Forelimb muscle (tissue), 1 donor: ENCODE results near the gene AFG1L. TPM values are rescaled to one million over a fixed set of nuclear protein-coding genes. Genes with fewer than 3 reads are reported as not detected.
"Not testable (repeated sequence)": the region's sequence is repeated elsewhere in the genome, so short reads cannot be mapped to it uniquely, and the experiment has no call there.

ENCODE experiments used
- DNase-seq: peaks from one replicate; pipeline ENCODE4 v3.0.0-alpha.2; 2013; ENCODE audit warnings: low read depth
- polyA plus RNA-seq: library from polyadenylated mRNA; unstranded; fragments of 120-200 nt; gene quantifications from one replicate; pipeline ENCODE4 v1.2.1, GENCODE V29; 2013; ENCODE audit not compliant: insufficient read length

Gene AFG1L
- polyA plus RNA-seq, 1 donor = 6.4 TPM

DNA sequence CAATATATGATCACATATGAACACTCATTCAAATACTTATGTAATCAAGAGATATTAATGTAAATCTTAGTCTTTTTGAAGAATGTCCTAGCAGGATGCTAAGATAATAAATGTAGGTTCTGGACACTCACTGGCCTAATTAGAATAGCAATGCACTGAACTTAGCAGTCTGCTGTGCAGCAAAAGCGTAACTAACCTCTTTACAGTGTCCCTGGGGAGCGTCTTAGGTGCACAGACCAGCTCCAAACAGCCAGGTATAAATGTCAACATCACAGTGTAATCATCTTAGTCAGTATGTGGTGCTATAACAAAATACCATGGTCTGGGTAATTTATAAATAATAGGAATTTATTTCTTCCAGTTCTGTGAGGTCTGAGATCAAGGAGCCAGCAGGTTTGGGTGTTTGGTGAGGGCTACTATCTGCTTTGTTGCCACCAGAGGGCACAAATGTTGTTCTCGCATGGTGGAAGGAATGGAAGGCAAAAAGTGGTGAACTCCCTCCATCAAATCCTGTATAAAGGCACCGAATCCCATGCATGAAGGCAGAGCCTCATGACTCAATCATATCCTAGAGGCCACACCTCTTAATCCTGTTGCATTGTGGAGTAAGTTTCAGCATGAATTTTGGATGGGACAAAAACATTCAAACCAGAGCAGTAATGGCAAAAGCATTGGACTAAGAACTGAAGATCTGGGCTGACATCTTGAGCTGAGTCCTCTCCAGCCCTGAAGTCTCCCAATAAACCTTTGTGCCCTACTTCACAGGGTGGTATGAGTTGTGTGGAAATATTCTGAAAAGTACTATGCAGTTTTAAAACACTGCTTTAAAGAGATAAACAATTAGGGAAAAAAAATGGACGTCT is 224.1 kb downstream of the AFG1L start:
- DNase-seq = no peak

- DNase-seq = no peak
Observed at GRCh38 chr6:108521616-108522107, 226.8 kb downstream of the AFG1L start.

DNA sequence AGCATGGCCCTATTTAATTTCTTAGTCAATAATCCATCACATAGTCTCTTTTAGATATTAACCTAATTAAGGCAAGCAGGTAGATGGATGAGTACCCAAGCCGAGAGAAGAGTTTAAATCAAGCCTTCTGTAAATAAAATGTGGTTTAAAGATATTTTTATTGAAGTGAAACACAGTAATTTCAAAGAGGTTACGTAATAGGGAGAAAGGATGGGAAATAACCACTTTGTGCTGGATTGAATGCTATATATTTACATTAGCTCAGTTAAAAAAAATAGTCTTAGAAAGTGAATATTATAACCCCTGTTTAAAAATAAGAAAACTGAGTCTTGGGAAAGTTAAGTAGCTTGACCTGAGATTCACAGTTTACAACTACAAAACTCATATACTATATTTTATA is 228.8 kb downstream of the AFG1L start:
- no peak for DNase-seq

GRCh38 chr6:108524528-108525248 is 229.8 kb downstream of the AFG1L start:
- DNase-seq = no peak

DNA sequence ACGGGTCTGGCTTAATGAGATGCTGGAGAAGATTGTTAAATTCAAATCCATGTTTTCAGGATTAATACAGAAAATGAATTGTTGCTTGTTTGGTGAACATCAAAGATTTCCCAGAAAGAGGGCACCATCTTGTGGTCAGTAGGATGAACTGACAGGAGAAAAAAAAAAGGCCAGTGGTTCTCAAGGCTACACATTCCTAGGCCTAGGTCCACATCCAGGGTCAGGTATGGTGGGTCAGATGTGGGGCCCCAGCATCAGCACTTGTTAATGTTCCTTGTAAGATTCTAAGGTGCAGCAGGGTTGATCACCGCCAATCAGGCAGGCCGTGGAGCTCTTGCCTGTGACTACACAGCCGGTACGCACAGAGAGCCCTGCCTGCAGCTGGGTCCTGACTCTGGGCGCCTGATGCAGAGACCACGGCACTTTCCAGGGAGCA is 231.9 kb downstream of the AFG1L start:
- no peak for DNase-seq

- DNase-seq = no peak
Observed at GRCh38 chr6:108528878-108529277, 234.0 kb downstream of the AFG1L start.

GRCh38 chr6:108531332-108531731 is 236.5 kb downstream of the AFG1L start:
- DNase-seq = no peak

DNA sequence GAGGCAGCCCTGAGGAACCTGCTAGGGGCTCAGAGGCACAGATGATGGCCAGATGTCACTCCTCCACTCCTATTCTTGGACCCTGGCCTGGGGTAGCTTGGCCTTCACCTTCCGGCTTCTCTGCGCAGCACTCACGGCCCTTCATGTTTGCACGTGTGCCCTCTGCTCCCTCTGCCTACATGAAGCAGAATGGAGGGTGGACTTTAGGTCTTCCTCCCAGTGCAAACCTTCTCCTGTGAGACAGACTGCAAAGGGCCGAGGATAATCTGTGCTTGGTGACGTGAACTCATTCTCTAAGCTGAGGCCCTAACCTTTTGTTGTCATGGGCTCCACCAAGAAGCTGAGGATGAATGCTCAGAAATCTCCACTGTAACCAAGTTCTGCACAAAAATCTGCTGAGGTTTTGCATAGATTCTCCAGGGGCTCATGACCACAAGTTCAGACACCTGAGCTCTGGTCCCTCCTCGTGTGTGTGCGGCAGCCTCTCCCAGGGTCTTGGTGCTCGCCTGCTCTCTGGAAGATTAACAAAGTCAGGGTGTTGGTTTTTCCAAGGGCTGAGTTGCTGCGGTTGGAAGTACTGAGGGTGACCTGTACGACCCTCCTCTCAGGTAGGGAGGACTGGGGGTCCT is 240.4 kb downstream of the AFG1L start:
- no peak for DNase-seq

DNA sequence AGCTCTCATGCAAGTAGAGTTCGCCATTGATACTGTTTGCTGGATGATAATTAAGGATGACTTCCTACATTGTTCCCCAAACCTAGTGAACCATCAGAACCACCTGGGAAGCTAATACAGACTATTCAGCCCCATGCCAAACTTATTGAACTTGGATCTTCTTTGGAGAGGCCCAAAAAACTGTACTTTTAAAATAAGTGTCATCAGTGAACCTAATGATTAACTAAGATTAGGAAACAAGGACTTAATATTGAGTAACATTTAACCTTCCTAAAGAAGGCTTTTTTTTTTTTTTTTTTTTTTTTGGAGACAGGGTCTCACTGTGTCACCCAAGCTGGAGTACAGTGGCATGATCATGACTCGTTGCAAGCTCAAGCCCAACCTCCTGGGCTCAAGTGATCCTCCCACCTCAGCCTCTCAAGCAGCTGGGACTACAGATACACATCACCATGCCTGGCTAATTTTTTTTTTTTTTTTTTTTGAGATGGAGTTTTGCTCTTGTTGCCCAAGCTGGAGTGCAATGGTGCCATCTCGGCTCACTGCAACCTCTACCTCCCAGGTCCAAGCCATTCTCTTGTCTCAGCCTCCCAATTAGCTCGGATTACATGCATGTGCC is 241.2 kb downstream of the AFG1L start:
- not testable (repeated sequence) for DNase-seq

GRCh38 chr6:108541843-108542759 is 247.2 kb downstream of the AFG1L start:
- DNase-seq = no peak

DNA sequence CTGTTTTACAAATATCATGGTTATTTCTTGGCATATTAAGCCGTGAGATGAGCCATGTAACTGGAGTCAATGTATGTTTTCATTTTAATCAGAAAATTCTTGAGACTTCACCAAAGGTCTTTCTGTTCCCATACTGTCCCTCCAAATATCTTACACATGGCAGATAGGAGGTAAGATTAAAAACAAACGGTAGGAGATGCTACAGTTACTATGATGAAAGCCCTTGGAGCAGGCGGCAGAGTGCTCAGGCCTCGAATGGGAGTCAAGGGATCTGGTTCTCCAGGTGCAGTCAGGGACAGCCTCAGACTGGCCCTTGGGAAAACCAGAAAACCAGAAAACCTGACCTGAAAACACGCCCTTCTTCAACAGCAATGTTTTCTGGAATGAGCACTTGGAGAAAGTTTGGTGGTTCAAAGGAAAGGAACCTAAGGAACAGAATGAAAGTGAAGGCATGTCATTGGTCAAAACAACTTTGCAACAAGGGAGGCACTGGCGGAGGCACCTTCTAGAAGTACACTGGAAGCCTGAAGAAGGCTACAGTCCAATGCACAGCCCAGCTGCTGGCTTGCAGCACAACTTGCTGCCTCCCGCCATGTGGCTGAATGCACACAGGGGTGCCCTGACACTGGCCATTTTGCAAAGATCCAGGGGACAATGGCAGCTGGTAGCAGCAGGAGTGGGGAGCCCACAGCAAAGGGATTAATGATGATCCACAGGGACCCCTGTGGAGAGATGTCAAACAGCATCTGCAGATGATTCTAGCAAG is 248.5 kb downstream of the AFG1L start:
- DNase-seq = no peak

DNA sequence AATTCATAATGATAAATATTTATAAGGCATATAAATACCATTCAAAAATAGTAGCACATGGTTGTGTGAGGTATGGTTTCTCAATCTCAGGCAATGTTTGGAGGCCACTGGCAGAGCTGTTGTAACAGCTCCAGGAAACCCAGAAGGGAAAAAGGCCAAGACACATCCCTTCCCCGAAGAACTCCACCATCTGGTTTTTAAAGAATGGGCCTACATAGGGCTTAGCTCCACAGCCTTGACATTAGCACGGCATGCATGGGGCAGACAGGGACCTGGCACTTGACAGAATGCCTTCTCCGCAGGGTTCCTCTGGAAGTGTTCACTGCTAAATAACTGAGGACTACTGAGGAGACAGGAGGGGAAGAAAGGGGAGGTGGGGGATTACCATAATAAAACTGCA is 249.8 kb downstream of the AFG1L start:
- DNase-seq = no peak

DNA sequence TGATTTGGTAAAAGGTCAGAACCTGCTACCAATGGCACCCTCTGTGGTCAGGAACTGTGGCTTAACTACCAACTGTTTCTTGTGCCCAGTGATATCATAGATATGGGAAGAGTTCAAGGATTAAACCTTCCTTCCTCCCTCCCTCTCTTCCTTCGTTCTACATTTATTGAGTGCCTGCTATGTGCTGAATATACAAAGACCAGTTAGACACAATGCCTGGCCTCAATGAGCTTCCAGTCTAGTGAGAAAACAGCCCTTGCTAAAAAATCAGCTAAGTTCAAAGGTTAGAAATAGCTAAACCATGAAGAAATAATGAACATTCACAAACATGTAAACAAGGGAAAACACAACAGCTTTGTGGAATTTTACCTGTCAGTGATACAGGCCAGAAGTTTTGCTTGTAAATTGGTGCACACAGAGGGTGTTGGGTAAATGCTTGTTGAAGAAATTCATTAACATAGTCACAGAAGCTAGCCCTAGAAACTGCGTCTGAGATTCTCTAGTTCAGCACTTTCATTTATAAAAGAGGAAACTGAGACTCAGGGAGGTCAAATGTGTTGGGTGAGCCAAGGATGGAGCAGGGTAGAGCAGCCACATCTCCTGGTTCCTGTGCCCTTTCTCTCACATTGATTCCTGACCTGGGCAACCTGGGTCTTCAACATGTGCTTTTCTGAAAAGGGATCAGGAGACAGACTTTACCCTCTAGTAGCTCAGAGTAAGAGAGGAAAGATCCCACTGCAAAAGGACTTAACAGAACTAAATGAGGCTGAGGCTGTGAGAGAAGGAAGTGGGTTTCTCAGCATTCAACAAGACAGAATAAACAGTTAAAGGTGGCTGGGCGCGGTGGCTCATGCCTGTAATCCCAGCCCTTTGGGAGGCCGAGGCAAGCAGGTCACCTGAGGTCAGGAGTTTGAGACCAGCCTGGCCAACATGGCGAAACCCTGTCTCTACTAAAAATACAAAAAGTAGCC is 251.5 kb downstream of the AFG1L start:
- DNase-seq = no peak

DNA sequence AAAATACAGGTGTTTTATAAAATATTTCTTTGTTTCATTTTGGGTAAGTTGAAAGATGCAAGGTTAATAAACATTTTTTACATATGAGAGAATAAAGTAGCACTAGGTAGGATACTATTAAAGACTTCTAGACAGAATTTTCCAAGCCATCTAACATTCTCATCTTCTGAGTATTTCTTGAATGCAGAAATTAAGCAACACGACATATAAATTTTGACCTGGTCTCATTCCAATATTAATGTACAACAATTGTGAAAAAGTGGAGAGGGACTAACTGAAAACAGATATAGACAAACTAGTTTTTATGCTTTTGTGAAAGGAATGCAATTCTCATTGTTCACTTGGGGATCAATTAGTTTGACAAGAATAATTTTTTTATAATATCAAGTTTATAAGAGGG is 254.4 kb downstream of the AFG1L start:
- DNase-seq = no peak

- no peak for DNase-seq
Observed at GRCh38 chr6:108549741-108550140, 254.9 kb downstream of the AFG1L start.

DNA sequence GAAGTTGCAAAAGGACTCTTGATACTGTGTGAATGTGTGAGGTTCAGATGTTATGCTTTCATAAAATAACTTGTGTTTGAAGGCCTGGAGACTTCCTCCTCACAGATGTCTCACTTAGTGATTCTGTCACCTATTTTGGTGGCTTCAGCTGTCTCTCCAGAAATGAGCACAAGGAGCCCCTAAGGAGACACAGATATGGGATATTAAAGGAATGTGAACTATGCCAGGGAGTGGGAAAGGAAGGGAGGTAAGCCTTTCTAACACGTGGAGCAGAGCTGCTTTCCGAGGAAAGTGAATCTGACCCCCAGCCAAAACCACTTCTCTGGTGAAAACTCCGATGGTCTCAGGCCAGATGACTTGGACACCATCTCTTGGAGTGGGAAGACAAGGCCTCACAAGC is 255.4 kb downstream of the AFG1L start:
- no peak for DNase-seq

DNA sequence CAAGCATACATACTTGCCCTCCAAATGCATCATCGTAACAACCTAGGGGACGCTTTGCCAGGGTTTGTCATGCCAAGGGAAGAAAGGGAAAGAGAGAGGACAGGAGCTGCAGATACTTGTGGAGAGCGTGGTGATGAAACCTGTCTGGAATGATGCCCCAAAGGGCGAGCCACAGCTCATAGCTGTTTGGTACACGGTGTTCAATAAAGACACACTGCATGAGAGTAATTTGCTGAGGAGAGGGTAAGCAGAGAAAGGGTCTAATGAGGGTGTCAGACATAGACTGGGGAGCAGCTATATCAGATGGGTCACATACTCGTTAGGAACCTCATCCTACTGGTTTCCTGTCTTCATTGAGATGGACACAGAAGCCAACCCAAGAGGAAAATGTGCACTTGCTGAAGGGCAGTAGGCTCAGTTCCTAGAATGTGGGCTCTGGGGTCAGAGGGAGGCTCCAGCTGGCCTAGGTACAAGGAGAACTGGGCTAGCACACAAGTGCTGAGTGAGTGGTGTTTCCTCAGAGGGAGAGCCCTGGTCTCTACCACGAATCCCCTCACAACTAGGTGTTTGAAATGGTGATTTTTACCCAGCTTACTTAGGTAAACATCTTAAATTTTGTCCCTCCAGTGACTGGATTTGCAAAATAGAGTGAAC is 260.7 kb downstream of the AFG1L start:
- DNase-seq = no peak

GRCh38 chr6:108556250-108556649 is 261.4 kb downstream of the AFG1L start:
- DNase-seq = no peak
